ENCODE results near the gene PPEF2. TPM values are rescaled to one million over a fixed set of nuclear protein-coding genes. Genes with fewer than 3 reads are reported as not detected.
"Not testable (repeated sequence)": the region's sequence is repeated elsewhere in the genome, so short reads cannot be mapped to it uniquely, and the experiment has no call there.

PPEF2 gene
- total RNA-seq, 2 donors from 2014 or later: not detected

- TF ChIP-seq POLR2AphosphoS5 (IDR thresholded peaks at IDR 0.05): no peak
- no peak for TF ChIP-seq CTCF (IDR thresholded peaks at IDR 0.05)
- TF ChIP-seq POLR2A (IDR thresholded peaks at IDR 0.05): no peak
- intact Hi-C loops (cut with DNase I): loop anchor here (10.0 kb wide), 1 partner anchor 152 kb away; no protein-coding TSS in a partner anchor
- 64% methylated on average over 6 of the region's 6 CpGs for WGBS
- DNase-seq (ENCODE audit: low spot score): no peak
- Histone ChIP-seq H3K27ac (no peak overlapping the region), H3K9me3 (no peaks in the 10 kb centered on the region), H3K4me1 (replicated peaks) (no peaks in the 10 kb centered on the region), H3K4me3 (no peak overlapping the region), H3K36me3 (no peaks in the 10 kb centered on the region), H3K27me3 (replicated peaks; ENCODE audit: insufficient read depth) (no peaks in the 10 kb centered on the region)
Observed at GRCh38 chr4:75912968-75913367, 10.7 kb upstream of the PPEF2 start.

GRCh38 chr4:75910831-75911230 is 8.6 kb upstream of the PPEF2 start:
- not testable (repeated sequence) for H3K9me3 ChIP-seq; H3K4me3 ChIP-seq; DNase-seq (ENCODE audit: low spot score); H3K27me3 ChIP-seq (replicated peaks; ENCODE audit: insufficient read depth); H3K36me3 ChIP-seq; H3K4me1 ChIP-seq (replicated peaks); H3K27ac ChIP-seq
- 94% methylated on average over 6 of the region's 6 CpGs for WGBS
- intact Hi-C loops (cut with DNase I): loop anchor here (10.0 kb wide), 1 partner anchor 154 kb away; no protein-coding TSS in a partner anchor

- H3K4me3 ChIP-seq: no peak overlapping the region
- TF ChIP-seq POLR2A (IDR thresholded peaks at IDR 0.05) (no peak), CTCF (IDR thresholded peaks at IDR 0.05) (no peak), POLR2AphosphoS5 (IDR thresholded peaks at IDR 0.05) (no peak)
- no peak for DNase-seq (ENCODE audit: low spot score)
- no peaks in the 10 kb centered on the region for H3K36me3 ChIP-seq
- intact Hi-C loops (cut with DNase I): no loop called here
- no peaks in the 10 kb centered on the region for H3K4me1 ChIP-seq (replicated peaks)
- no peak overlapping the region for H3K27ac ChIP-seq
- no peaks in the 10 kb centered on the region for H3K27me3 ChIP-seq (replicated peaks; ENCODE audit: insufficient read depth)
- 78% methylated on average over 5 of the region's 5 CpGs for WGBS
- no peaks in the 10 kb centered on the region for H3K9me3 ChIP-seq
Observed at GRCh38 chr4:75909405-75909804, 7.2 kb upstream of the PPEF2 start.

GRCh38 chr4:75908555-75908954 is 6.3 kb upstream of the PPEF2 start:
- no peak for DNase-seq (ENCODE audit: low spot score)
- no peak overlapping the region for H3K4me3 ChIP-seq
- TF ChIP-seq CTCF (IDR thresholded peaks at IDR 0.05) (no peak), POLR2A (IDR thresholded peaks at IDR 0.05) (no peak), POLR2AphosphoS5 (IDR thresholded peaks at IDR 0.05) (no peak)
- H3K27me3 ChIP-seq (replicated peaks; ENCODE audit: insufficient read depth): no peaks in the 10 kb centered on the region
- no peaks in the 10 kb centered on the region for H3K4me1 ChIP-seq (replicated peaks)
- no peaks in the 10 kb centered on the region for H3K36me3 ChIP-seq
- H3K27ac ChIP-seq: peak overlapping the region in 1 of 2 donors; percentile 19
- intact Hi-C loops (cut with DNase I): no loop called here
- 3% methylated on average over 3 of the region's 3 CpGs for WGBS
- H3K9me3 ChIP-seq: no peaks in the 10 kb centered on the region

GRCh38 chr4:75907966-75908365 is 5.7 kb upstream of the PPEF2 start:
- 64% methylated on average over 3 of the region's 3 CpGs for WGBS

More at GRCh38 chr4:75907966-75908365, 5.7 kb upstream of the PPEF2 start:
- no peak for DNase-seq (ENCODE audit: low spot score)
- peak overlapping the region in 1 of 2 donors; percentile 19 for H3K27ac ChIP-seq
- no peaks in the 10 kb centered on the region for H3K36me3 ChIP-seq
- intact Hi-C loops (cut with DNase I): no loop called here
- TF ChIP-seq CTCF (IDR thresholded peaks at IDR 0.05): no peak
- no peak for TF ChIP-seq POLR2AphosphoS5 (IDR thresholded peaks at IDR 0.05)
- TF ChIP-seq POLR2A (IDR thresholded peaks at IDR 0.05): no peak
- H3K9me3 ChIP-seq: no peaks in the 10 kb centered on the region
- no peaks in the 10 kb centered on the region for H3K4me1 ChIP-seq (replicated peaks)
- H3K27me3 ChIP-seq (replicated peaks; ENCODE audit: insufficient read depth): no peaks in the 10 kb centered on the region
- no peak overlapping the region for H3K4me3 ChIP-seq
